K562 (cell line): ENCODE measurements around the gene CFAP73. TPM values are rescaled to one million over a fixed set of nuclear protein-coding genes. Genes with fewer than 3 reads are reported as not detected.

Experiments used
- CHD1 ChIP-seq: fragments of 200-600 bp; sonication (generic); IDR thresholded peaks from one replicate; pipeline ENCODE4 v1.6.1; 2012; ENCODE audit warnings: mild to moderate bottlenecking, moderate library complexity, low read length, inconsistent platforms
- ESRRB ChIP-seq: fragments of 250-450 bp; sonication (Bioruptor Pico); IDR thresholded peaks from 2 replicates; pipeline ENCODE4 v1.5.0; 2020; ENCODE audit warnings: mild to moderate bottlenecking, moderate library complexity, borderline replicate concordance
- GATAD2A ChIP-seq: fragments of 450-650 bp; IDR thresholded peaks from 2 replicates; pipeline ENCODE4 v1.6.1; 2017
- KDM4B ChIP-seq, 2 experiments: fragments of 450-650 bp in 1 of 2; sonication (generic) in 1 of 2; IDR thresholded peaks; 2 replicates each; pipeline ENCODE4 v1.6.1; 2016 to 2017; ENCODE audit warnings: borderline replicate concordance in 2 of 2, antibody characterized with exemption in 1 of 2, low read depth in 1 of 2, mild to moderate bottlenecking in 1 of 2
- L3MBTL2 ChIP-seq: fragments of 450-650 bp; IDR thresholded peaks from 2 replicates; pipeline ENCODE4 v1.6.1; 2016; ENCODE audit warnings: mild to moderate bottlenecking, moderate library complexity
- MAX ChIP-seq: sonication (generic); formaldehyde crosslinking; IDR thresholded peaks from 2 replicates; pipeline ENCODE4 v1.9.0; 2022; ENCODE audit warnings: mild to moderate bottlenecking, missing genetic modification reagents
- NFIC ChIP-seq: fragments of 450-650 bp; IDR thresholded peaks from 2 replicates; pipeline ENCODE4 v1.6.1; 2017; ENCODE audit warnings: mild to moderate bottlenecking, inconsistent platforms
- POLR2G ChIP-seq: fragments of 200-400 bp; formaldehyde crosslinking; IDR thresholded peaks from 2 replicates; pipeline ENCODE4 v1.6.1; 2017; ENCODE audit warnings: low read depth, mild to moderate bottlenecking, antibody characterized with exemption, low read length, moderate library complexity
- RAD51 ChIP-seq: fragments of 450-650 bp; IDR thresholded peaks from 2 replicates; pipeline ENCODE4 v1.7.1; 2016; ENCODE audit warnings: low read depth, mild to moderate bottlenecking, borderline replicate concordance
- SMARCA4 ChIP-seq: fragments of 450-650 bp; IDR thresholded peaks from 2 replicates; pipeline ENCODE4 v1.6.1; 2016
- SOX6 ChIP-seq: fragments of 450-650 bp; IDR thresholded peaks from 2 replicates; pipeline ENCODE4 v1.6.1; 2014; ENCODE audit warnings: mild to moderate bottlenecking
- ZFP1 ChIP-seq: fragments of 450-650 bp; formaldehyde crosslinking; IDR thresholded peaks from 2 replicates; pipeline ENCODE4 v1.4.0; 2020; ENCODE audit warnings: mild to moderate bottlenecking, mixed read lengths
- ZKSCAN8 ChIP-seq: fragments of 200-800 bp; sonication (Bioruptor generic); IDR thresholded peaks from 2 replicates; pipeline ENCODE4 v1.6.1; 2016; ENCODE audit warnings: missing genetic modification characterization, missing compliant biosample characterization
- ZMIZ1 ChIP-seq, 2 experiments: fragments of 150-350 bp in 1 of 2; IDR thresholded peaks; 2 replicates each; pipeline ENCODE4 v1.6.1; 2012 to 2016; ENCODE audit warnings: low read depth in 2 of 2, low read length in 2 of 2, mild to moderate bottlenecking in 1 of 2, moderate library complexity in 1 of 2
- ZNF699 ChIP-seq: fragments of 250-450 bp; sonication (Bioruptor Pico); IDR thresholded peaks from 2 replicates; pipeline ENCODE4 v1.8.0; 2021; ENCODE audit warnings: mild to moderate bottlenecking, moderate library complexity; ENCODE audit not compliant: insufficient replicate concordance
- polyA plus RNA-seq, 8 experiments: library from polyadenylated mRNA; depleted of rRNA in 4 of 8; stranded (reverse) in 5 of 8; unstranded in 3 of 8; fragments of >200 nt; fragmentation: Nextera tagmentation in 2 of 8; fragmentation: Illumina TruSeq in 1 of 8; extraction: Ambion mirVana in 2 of 8; extraction: Trizol in 1 of 8; gene quantifications; 2 replicates each; pipeline versions ENCODE4 v1.2.1 to v1.2.3, GENCODE V29; 2011 to 2014; ENCODE audit warnings: inconsistent platforms in 1 of 8, missing spikeins in 1 of 8
- total RNA-seq, 7 experiments: library from RNA; depleted of rRNA in 6 of 7; stranded (reverse); fragments of >200 nt in 6 of 7; fragmentation: Illumina TruSeq in 2 of 7; extraction: Trizol in 2 of 7; gene quantifications; 2 replicates each; pipeline versions ENCODE4 v1.2.1 to v1.2.3, GENCODE V29; 2011 to 2021; ENCODE audit warnings: low replicate concordance in 1 of 7
- TF ChIP-seq, protein P1 (sequence below): fragments of 450-650 bp; IDR thresholded peaks from 2 replicates; pipeline ENCODE4 v1.6.1; 2014; ENCODE audit warnings: low read depth, mild to moderate bottlenecking, moderate library complexity, borderline replicate concordance
- TF ChIP-seq, protein P2 (sequence below): IDR thresholded peaks from 2 replicates; pipeline ENCODE4 v1.6.1; 2014; ENCODE audit warnings: antibody characterized with exemption
- TF ChIP-seq, protein P3 (sequence below), 2 experiments: IDR thresholded peaks; 2 replicates each; pipeline ENCODE4 v1.6.1; 2012; ENCODE audit warnings: improper control_type of control experiment in 2 of 2, low read depth in 2 of 2, low read length in 2 of 2, borderline replicate concordance in 1 of 2

Gene CFAP73
- total and polyA plus RNA-seq, 9 of the 15 experiments (the other 6 are each of a cell fraction or from before 2014, with no cell fraction given): not detected

- TF ChIP-seq, protein P1, sequence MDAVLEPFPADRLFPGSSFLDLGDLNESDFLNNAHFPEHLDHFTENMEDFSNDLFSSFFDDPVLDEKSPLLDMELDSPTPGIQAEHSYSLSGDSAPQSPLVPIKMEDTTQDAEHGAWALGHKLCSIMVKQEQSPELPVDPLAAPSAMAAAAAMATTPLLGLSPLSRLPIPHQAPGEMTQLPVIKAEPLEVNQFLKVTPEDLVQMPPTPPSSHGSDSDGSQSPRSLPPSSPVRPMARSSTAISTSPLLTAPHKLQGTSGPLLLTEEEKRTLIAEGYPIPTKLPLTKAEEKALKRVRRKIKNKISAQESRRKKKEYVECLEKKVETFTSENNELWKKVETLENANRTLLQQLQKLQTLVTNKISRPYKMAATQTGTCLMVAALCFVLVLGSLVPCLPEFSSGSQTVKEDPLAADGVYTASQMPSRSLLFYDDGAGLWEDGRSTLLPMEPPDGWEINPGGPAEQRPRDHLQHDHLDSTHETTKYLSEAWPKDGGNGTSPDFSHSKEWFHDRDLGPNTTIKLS: no peak
- no peak for TF ChIP-seq KDM4B (IDR thresholded peaks at IDR 0.05; ENCODE audit: borderline replicate concordance in 2 of 2, low read depth in 1 of 2)
- no peak for TF ChIP-seq SOX6
- TF ChIP-seq RAD51: no peak
- no peak for TF ChIP-seq GATAD2A
- TF ChIP-seq ZNF699 (CRISPR knock-in tag): no peak
- TF ChIP-seq SMARCA4: no peak
- peak; percentile 37; the same call in 1 of the 2 replicates for TF ChIP-seq POLR2G
- no peak for TF ChIP-seq MAX
- peak; percentile 67 for TF ChIP-seq NFIC
- TF ChIP-seq, protein P2, sequence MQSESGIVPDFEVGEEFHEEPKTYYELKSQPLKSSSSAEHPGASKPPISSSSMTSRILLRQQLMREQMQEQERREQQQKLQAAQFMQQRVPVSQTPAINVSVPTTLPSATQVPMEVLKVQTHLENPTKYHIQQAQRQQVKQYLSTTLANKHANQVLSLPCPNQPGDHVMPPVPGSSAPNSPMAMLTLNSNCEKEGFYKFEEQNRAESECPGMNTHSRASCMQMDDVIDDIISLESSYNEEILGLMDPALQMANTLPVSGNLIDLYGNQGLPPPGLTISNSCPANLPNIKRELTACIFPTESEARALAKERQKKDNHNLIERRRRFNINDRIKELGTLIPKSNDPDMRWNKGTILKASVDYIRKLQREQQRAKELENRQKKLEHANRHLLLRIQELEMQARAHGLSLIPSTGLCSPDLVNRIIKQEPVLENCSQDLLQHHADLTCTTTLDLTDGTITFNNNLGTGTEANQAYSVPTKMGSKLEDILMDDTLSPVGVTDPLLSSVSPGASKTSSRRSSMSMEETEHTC: no peak
- no peak for TF ChIP-seq L3MBTL2
- peak; percentile 94 for TF ChIP-seq ZKSCAN8 (CRISPR knock-in tag)
- no peak for TF ChIP-seq CHD1
- TF ChIP-seq, protein P3, sequence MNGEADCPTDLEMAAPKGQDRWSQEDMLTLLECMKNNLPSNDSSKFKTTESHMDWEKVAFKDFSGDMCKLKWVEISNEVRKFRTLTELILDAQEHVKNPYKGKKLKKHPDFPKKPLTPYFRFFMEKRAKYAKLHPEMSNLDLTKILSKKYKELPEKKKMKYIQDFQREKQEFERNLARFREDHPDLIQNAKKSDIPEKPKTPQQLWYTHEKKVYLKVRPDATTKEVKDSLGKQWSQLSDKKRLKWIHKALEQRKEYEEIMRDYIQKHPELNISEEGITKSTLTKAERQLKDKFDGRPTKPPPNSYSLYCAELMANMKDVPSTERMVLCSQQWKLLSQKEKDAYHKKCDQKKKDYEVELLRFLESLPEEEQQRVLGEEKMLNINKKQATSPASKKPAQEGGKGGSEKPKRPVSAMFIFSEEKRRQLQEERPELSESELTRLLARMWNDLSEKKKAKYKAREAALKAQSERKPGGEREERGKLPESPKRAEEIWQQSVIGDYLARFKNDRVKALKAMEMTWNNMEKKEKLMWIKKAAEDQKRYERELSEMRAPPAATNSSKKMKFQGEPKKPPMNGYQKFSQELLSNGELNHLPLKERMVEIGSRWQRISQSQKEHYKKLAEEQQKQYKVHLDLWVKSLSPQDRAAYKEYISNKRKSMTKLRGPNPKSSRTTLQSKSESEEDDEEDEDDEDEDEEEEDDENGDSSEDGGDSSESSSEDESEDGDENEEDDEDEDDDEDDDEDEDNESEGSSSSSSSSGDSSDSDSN (IDR thresholded peaks at IDR 0.05; ENCODE audit: borderline replicate concordance in 1 of 2, low read depth in 2 of 2, low read length in 2 of 2): no peak
- TF ChIP-seq ZMIZ1 (IDR thresholded peaks at IDR 0.05; ENCODE audit: low read depth in 2 of 2, low read length in 2 of 2): no peak
- no peak for TF ChIP-seq ZFP1 (CRISPR knock-in tag)
- no peak for TF ChIP-seq ESRRB
These were observed 12.8 kb downstream of the CFAP73 start (continued) for GRCh38 chr12:113162102-113163029.
